ENCODE data around the gene TRAF2.

The TRAF2 gene

DNA sequence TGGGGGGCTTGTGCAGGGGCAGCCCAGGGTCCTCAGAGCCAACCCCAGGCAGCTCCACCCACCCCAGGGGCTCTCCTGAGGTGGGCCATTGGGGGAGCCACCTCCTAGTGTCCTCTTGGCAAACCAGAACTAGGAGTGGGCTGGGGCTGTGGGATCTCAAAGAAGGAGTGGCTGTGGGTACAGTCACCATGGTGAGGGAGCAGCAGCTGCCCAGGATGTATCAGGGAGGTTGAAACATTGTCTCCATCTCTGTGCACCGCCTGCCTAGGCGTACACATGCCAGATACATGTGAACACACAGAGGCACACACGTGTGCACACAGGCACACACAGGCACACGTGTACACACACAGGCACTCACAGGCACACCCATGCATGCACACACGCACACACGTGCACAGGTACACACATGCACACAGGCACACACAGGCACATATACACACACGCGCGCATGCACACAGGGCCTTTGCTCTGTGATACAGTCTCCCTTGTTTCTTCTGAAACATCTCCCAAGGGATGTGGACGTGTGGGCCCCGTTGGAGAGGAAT is 76.5 kb downstream of the TRAF2 start:
- no peak for DNase-seq

DNA sequence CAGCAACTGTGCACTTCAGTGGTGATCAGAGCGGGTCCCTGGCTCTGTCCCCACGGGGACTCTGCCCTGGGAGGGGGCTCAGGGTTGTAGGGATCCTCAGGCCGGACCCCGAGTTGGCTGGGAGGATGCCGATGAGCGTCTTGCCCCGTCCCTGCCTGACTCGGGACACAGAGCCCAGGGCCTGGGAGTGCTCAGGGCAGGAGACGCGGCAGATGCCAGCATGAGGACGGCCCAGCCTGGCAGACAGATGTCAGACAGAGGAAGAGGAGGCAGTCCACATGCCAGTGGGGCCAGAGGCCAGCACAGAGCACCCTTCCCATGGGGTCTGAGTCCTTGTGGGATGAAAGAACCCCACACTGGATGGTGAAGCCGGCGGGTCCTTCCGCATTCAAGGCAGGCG is 77.0 kb downstream of the TRAF2 start:
- DNase-seq = no peak

DNA sequence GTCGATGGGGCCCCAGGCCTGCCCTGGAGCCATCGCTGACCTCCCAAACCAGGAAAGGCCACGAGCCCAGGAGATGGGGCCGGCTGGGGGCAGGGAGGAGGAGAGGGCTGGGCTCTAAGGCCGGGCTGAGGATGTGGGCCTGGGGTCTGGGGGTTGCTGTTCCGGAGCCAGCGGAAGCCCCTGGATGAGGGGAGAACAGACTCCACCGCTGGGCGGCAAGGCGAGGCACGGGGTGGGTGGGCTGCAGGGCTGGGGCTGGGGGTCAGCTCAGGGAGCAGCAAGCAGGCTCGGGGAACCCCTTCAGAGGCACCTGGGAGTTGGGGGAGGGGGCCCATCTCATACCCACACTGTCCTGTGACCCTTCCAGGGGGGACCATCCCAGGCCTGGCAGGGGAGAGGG is 77.4 kb downstream of the TRAF2 start:
- no peak for DNase-seq

DNA sequence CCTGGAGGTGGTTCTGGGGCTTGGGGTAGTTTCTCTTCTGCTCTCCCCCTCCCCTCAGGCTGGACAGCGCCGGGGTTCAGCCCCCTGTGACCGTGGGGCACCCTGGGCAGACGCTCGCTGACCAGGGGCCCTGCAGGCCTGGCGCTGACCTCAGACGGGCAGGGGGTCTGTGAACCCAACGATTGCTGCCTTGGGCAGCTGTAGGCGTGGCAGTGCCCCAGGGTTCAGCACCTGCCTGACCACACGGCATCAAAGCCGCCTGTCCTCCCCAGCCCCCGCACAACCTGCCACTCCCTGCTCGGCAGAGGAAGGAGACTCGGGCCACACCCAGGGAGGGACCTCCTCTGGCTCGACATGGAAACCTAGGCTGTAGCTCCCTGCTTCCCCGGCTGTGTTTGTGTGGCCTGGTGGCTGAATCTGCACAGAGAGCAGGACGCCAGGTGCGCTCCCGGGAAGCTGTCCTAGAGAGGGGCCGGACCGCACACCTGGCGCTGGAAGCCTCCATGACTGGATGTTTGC is 77.9 kb downstream of the TRAF2 start:
- no peak for DNase-seq

DNA sequence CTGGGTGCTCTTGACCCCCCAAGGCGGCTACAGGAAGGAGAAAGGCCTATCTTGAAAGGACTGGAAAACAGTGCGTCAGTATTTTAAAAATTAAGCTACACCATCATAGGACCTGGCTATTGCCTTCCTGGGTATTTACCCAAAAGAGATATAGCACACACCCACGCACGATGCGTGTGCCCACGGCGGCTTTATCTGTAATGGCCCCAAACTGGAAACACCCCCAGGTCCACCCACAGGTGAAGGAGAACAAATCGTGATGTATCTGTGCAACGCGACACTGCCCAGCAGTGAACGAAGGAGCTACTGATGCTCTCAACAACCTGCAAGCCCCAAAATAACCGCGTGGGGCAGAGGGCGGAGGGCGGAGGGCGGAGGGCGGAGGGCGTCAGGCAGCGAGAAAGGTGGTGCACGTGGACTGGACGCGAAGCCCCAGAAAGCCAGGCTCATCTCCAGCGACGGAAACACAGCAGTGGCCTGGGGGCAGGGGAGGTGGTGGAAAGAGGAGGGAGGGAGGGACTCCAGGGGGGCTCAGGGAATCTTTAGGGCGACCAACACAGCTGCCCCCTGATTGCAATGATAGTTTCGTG is 78.6 kb downstream of the TRAF2 start:
- DNase-seq = no peak

DNA sequence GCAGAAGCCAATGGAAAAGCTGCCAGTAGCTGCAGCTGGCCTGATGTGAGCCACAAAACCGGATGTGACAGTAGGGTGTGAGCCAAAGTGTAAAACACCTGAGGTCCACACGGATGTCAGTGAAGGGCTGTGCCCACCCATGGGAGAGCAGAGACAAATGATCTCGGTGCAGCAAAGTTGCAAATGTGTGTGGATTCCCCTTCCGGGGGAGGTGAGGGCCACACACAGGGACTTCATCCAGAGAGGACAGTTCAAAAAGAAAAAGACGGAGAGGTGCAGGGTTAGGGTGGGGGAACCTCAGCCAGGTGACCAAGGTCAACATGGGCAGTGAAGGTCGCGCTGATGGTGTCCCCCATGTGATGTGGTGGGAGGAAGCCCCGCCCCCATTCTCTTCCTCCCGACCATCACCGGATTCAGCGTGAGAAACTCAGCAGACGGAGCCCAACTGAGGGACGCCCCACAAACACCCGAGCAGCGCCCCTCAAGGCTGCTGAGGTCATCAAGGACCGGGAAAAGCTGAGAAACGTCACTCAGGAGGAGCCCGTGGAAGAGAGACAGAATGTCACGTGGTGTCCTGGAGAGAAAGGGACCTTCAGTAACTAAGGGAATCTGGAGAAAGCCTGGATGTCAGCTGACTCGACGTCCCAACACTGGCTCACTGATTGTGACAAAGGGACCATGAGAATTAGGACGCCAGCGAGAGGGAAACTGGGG is 79.6 kb downstream of the TRAF2 start:
- no peak for DNase-seq

DNA sequence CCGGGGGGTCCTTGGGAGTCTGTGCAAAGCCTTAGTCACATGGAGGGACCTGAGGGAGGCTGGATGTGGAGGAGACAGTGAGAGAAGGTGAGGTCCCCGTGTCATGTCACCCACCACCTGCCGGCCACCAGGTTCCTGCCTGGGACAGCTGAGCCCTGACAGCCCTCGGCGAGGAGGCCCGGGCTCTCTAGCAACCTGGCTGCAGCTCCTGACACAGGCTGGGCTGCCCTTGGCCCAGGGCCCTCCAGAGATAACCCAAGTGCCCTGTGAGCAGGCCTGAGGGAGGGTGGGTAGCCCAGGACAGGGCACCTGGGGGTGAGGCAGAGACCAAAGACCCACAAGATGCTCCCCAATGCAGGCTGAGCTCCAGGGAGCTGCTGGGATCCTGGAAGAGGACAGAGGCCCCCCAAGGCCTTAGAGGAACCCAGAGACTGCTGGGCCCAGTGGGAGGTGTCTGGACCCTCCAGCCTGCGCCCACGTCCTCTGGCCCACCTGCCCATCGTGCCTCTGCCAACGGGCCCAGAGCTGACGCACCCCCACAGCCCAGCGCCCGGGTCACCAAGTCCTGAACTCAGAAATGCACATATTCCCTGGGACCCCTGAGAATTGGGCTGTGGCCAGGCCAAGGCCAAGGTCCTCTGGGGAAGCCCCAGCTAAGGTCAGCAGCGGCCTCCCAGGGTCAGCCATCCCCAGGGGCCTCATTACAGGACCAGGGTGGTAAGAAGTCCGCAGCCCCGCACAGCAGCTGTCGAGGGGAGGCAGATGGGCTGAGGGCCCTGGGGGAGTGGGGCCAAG is 82.2 kb downstream of the TRAF2 start:
- no peak for DNase-seq

DNA sequence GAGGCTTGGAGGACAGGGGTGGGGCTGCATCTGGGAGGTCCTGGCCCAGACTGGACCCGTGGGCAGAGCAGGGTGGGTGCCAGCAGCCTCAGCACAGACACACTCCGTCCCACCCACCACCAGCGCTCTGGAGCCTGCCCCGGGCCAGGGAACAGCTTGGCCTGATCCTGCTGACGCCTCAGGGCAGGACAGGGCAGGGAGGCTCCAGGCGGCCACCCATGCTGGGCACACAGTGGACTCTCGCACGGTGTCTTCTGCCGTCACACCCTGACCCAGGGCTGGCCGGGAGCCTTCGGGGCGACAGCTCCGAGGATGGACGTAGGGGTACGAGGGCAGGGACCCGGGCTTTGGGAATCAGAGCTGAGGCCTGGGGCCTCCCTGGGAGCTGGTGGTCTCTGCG is 82.8 kb downstream of the TRAF2 start:
- DNase-seq = no peak

DNA sequence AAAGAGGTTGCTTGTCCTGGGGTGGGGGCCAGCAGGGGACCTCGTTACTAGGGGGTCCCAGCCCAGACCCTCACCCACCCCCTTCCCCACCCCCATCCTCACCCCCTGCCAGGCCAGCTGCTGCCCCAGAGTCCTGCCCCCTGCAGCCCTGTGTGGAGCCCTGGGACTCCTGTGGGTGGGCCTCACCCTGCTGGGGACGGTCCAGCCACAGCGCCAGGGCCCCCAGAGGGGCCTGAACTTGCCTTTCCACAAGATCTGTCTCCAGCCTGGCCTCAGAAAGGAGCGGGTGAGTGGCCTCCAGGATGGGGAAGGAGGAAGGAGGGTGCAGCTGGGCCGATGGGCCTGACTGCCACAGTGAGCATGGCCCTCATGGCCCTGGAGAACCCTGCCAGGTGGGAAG is 83.5 kb downstream of the TRAF2 start:
- no peak for DNase-seq

DNA sequence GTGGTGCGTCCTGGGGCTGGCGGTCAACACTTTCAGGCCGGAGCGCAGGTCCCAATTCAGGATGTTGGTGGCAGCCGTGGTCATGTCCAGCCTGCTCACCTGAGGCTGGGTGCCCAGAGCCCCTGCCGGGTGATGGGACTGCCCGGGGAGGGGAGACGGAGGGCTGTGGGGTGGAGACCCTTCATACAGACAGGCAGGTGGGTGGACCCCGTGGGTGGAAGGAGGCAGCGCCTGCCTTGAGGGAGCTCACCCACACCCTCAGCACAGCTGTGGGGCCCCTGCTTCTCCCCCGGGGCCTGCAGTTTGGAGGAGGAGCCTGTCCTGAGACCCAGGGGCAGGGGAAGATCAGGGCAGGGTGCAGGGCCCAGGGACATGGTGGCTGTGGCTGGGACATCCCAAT is 84.0 kb downstream of the TRAF2 start:
- no peak for DNase-seq

DNA sequence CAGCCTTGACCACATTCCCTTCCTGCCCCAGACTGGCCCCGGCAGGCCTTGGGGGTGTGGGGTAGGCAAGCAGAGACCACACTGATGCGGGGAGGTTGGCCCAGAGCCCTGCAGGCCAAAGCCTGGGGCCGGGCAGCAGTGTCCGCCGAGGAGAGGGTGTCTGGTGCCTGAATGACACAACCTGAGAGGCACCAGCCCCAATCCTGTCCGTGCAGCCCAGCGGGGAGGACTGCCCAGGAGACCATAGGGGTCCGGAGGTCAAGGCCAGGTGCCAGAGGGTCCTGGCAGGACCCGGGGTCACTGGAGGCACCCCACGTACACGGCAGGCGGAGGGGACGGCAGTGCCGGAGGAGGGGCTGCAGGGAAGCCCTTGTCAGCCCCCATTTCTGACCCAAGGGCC is 85.4 kb downstream of the TRAF2 start:
- no peak for DNase-seq

DNA sequence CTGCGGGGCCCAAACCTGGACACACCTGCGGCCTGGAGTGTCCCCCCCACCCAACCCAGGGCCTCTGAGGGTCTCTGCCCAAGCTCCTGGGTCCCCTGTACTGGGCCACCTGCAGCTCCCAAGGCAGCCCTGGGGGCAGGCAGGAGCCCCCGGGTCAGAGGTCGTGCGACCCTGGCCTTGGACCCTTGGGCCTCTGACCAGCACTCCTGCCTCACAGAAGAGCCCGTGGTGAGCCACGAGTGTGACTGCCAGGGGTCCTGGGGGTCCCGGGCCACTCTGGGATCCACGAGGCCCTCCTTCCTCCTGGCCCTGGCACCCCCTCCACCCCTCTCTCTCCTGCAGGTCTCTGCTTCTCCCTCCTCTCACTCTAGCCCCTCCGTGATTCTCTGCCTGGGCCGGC is 86.0 kb downstream of the TRAF2 start:
- DNase-seq = no peak

DNA sequence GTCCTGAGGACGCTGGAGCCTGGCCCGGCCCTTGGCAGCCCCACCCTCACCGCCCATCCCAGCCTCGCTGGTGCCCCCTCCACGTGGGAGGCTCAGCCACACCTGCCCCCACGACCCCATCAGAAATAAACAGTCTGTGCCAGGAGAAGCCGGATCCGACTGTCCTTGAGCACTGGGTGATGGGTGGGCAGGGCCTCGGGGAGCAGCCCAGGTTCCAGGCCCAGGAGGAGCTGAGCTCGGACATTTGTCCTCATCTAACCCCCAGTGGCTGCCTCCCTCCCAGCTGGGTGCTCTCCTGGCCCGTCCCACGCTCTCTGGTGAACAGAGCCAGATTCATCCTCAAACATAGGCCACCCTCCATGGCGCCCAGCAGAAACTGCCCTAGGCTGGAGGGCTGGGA is 86.4 kb downstream of the TRAF2 start:
- no peak for DNase-seq

DNA sequence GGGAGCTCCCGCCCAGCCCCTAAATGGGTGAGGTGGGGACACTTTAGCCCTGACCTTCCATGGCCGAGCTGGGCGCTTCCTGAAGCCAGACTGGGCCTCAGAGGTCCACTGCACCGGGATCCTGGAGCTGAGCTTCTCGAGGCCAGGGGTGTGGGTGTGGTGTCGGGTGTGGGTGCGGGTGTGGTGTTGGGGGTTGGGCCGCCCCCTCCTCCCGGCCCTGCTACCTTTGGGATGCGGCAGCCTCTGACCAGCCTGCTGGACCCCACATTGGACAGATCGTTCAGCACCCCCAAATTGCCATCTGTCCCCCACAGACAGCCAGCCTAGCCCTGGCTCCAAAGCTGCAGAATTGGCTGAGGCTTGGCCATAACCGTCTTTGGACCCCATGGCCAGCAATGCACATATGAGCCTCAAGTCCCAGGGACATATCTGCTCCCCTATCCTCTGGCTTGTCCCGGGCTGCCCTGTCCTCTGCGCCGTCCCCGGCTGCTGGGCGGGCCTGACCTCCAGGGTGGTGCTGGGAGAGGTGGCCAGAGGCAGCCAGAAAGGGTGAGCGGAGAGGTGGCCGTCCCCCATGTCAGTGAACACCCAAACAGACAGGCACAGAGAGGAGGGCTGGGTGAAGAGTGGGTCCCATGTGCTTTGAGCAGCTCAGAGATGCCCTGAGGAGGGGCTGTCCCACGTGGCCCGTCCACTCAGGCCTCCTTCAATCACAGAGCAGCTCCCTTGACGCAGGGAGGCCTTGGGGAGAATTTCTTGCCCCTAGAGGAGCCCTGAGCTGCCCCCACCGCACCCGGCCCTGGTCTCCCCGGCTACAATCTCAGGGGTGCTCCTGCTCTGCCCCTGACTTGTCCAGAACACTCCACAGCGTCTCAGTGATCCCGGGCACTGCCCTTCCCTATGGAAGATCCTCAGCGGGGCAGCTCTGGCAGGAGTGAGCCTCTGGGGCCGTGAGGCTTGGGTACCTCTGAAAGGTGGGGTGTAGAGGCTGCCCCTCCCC is 87.6 kb downstream of the TRAF2 start:
- no peak for DNase-seq

DNA sequence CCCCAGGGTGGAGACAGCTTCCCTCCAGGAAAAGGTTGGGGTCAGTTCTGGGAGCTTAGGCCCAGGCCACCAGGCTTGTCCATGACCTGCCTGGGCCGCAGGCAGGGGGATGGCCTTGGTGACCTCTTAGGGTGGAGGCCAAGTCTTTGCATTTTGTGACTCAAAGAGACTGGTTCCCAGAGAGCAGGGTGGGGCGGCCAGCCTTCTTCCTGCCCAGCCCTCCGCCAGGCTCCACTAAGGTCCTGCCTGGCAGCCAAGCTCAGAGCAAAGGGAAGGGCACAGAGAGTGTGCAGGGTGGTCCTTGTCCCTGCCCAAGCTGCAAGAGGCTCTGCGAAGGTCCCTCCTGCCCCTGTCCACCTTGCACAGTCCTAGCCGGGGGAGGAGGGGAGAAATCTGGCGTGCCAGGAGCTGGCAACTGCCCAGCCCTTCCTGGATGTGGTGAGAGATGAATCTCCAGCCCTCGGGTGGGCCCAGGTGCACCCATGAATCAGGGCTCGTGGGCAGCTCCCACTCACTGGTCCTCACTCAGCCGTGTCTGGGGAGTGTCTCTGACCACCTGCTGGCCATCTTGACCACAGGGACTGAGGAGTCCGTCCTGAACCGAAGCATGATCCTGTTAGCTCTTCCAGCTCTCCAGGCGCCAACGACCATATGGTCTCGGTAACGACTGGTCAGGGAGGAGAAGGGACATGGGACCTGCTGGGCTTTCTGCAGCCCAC is 88.7 kb downstream of the TRAF2 start:
- DNase-seq = no peak

DNA sequence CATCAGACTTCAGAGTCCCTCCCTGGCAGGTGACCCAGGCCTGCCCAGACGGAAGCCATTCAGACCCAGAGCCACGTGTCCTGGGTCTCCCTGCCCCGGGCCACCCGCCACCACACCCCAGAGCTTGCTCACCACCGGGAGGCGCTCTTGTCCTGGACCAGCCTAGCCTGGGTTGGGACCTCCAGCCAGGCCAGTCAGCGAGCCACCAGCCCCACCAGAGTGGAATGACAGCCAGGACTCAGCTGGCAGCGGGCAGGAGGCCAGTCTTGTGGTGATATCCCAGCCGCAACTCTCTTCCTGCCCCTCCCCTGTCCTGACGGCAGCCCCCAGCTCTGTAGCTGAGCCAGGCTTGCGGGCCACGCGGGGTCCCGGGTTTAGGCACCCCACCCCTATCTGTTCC is 89.3 kb downstream of the TRAF2 start:
- no peak for DNase-seq
